RPMI8226 (cell line): ENCODE results near the gene CASKIN1.

ENCODE experiments used
- DNase-seq: peaks from one replicate; pipeline ENCODE4 v3.0.0-alpha.2; 2015

The CASKIN1 gene

DNA sequence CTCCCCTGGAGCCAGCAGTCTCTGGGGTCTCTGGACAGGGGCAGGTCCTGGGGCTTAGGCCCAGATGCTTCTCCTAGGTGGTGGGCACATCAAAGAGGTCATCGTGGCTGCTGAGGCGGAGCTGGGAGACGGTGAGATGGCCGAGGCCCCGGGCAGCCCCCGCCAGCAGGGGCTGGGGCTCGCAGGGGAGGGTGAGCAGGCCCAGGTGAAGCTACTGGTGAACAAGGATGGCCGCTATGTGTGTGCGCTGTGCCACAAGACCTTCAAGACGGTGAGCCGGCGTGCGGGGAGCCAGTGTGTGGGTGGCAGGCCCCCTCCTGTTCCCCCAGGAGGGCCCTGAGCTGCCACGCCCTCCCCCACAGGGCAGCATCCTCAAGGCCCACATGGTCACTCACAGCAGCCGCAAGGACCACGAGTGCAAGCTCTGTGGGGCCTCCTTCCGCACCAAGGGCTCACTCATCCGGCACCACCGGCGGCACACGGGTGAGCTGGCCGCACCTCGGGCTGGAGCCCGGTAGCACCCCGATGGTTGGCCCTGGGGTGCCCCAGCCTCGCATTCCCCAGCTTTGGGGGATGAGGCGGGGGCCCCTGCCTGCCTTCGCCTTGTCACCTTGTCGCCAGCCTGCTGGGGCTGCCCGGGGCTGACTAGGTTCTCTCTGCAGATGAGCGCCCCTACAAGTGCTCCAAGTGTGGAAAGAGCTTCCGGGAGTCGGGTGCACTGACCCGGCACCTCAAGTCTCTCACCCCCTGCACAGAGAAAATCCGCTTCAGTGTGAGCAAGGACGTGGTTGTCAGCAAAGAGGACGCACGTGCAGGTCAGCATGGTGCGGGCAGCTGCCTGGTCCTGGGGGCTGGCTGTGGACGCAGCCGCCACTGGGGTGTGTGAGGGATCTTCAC lies 35.9 kb upstream of the CASKIN1 start:
- no peak for DNase-seq

DNA sequence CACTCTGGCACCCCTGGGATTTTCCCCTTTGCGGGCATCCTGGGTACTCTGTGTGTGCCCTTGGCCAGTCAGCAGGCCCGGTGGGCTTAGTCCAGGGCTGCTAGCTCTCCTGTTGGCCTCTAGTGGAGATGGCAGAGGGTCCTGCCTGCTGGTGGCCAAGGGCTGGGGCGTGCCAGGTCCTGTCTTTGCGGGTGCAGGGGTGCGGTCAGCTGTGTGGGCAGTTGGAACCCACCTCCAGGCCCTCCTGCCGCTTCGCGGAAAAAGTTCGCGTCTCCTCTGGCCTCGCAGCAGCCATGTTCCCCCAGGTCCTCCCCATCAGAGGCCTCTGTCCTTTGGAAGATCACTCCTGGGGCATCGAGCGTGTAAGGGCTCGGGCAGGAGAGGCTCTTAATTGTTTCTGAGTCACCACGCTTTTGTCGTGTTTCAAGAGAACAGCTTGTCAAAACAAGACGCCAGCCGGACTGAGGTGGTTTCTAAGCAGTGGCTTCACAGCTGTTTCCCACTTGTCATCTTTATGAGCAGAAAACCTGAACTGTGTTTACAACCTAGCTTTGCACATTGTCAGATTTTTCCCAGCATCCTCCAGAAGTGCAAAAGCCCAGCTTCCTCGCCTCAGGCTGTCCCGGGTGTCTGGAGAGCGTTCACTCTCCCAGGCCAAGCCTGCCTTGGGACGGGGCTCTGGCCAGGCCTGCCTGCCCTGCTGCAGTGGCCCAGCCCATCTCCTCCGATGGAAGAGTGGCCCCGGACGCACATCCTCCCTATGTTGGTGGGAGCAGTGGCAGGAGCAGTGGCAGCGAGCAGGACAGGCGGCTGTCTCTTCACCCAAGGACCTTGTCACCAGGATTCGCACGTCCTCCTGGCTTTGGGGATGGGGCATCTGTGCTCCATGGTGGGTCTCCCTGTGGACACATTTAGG lies 34.9 kb upstream of the CASKIN1 start:
- no peak for DNase-seq

DNA sequence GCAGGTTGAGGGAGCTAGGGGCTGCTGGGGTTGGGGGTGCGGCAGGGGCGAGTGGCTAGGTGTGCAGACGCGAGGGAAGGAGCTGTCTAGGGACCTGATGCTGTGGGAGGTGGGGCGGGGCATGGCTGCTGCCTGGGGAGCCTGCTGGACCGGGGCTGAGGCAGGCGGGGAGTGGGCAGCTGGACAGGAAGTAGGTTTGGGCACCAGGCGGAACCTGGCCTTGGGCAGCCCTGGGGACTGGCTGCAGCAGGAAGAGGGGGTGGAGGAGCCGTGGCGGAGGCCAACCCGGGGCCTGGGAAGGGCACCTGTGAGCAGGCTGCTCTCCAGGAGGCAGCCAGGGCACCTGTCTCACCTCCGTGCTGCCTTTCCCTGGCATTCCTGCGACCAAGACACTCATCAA lies 34.0 kb upstream of the CASKIN1 start:
- DNase-seq: no peak

DNA sequence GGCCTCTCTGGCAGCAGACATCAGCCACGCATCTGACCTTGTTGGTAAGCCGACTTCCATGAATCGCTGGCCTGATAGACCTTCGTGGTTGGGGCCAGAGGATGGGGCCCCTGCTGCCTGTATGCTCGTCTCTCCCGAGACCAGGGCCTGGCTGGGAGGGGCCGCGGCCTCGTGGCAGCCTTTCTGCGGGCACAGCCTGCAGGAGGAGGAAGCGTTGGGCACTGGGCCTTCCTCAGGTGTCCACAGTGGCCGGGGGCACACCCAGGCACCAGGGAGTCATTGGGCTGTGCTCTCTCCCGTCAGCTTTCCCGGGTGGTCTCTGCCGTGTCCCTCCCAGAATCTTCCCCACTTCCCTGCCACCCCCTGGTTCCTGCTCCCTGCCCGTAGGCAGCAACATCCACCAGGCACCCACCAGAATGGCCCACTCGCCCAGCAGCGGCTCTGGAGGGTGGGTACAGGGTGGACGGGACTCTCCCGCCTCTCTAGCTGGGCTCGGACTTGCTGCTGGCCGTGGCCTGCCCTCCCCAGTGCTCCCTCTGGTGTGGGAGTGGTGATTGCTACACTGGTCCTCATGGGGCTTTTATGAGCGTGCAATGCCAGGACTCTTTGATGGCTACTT lies 33.3 kb upstream of the CASKIN1 start:
- no peak for DNase-seq

DNA sequence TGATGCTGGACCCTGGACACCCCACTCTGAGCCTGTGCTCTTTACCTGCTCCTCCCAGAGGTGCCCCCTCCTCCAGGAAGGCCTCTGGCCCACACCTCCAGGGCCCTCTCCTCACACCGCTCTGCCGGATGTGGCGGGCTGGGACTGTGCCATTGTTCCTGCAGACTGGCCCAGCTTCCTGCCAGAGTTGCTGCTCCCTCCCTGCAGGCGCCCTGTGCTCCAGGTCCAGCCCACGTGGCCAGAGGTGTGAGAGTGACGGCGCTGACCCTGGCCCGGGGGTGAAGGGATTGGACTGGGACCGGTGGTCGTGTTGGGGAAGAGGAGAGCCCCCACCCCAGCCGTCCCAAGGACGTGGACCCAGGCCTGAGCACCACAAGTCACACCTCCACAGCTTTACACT lies 32.7 kb upstream of the CASKIN1 start:
- no peak for DNase-seq

DNA sequence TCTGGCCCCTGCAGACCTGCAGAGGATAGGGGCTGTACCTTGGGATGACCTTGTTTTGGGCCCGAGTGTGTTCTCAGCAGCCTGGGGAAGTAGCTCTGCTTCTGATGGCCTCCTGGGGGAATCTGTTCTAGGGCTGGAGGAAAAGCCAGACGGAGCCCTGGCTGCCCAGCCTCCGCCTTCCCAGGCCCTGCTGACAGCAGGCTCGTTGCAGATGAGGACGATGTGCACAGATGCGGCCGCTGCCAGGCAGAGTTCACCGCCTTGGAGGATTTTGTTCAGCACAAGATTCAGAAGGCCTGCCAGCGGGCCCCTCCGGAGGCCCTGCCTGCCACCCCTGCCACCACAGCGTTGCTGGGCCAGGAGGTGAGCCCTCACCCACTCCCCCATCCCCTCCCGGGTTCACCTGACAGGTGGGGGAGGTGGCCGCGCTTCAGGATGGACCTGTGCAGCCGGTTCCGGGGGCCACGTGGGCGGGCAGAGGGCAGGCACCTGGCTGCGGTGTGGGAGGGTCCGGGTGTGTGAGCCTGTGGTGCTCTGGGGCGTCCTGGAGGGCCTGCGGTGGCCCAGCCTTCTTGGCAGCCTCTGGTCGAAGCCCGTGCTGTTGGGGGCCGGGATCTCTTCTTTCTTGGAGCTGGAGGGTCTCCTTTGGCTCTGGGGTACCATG lies 31.9 kb upstream of the CASKIN1 start:
- no peak for DNase-seq

DNA sequence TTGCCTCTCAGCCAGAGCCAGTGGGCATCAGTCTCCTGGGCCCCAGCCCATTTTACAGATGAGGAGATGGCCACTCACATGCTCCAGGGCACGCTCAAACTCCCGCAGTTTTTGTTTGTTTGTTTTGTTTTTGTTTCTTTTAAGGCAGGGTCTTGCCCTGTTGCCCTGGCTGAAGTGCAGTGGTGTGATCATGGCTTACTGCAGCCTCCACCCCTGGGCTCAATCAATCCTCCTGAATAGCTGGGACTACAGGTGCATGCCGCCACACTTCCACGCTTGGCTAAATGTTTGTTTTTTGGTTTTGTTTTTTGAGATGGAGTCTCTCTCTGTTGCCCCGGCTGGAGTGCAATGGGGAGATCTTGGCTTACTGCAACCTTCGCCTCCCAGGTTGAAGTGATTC lies 30.5 kb upstream of the CASKIN1 start:
- no peak for DNase-seq

DNA sequence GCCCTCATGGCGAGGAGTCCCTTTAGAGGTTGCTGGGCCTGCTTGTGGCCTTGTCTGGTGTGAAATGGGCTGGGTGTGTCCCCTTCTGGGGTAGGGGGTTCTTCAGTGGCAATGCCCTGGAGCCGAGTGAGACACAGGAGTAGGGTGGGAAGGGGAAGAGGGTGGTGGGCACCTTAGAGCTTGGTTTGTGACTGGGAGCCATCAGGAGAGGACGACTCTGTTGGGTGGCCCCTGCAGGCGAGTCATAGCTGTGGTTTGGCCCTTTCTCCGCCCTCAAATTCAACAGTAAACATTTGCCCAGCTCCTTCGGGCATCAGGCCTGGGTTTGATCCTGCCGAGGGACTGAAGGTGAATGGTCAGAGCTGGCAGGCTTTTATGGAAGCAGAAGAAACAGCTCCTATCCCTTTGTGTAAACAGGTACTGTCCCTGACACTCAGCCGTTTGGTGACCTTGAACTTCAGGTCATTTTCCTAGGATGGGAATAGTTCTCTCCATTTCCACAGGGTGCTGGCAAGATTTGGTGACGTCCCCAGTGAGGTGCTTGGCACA lies 29.9 kb upstream of the CASKIN1 start:
- no peak for DNase-seq

DNA sequence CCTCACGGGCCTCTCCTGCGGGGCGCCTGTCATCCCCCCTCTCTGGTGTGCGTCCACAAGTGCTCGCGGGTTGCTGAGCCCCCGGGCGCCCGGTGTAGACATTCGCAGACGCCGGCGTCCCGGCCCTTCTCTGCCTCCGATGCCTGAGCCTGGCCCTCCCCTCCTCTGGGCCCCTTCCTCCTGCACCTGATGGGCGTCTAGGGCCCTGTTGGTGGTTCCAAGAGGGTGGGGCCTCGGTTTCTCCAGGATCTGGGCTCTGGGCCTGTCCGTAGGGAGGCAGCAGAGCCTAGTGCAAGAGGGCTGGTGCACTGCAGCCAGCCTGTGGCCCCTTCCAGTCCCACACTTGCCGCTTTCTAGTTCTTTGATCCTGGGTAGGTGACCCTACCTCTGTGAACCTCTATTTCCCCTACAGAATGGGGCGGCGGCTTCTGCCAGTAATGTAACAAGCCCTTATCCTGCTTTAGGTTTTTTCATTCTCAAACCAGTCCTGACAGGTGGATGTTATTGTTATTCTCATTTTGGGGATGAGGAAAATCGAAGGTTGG lies 27.6 kb upstream of the CASKIN1 start:
- peak; percentile 66 for DNase-seq

DNA sequence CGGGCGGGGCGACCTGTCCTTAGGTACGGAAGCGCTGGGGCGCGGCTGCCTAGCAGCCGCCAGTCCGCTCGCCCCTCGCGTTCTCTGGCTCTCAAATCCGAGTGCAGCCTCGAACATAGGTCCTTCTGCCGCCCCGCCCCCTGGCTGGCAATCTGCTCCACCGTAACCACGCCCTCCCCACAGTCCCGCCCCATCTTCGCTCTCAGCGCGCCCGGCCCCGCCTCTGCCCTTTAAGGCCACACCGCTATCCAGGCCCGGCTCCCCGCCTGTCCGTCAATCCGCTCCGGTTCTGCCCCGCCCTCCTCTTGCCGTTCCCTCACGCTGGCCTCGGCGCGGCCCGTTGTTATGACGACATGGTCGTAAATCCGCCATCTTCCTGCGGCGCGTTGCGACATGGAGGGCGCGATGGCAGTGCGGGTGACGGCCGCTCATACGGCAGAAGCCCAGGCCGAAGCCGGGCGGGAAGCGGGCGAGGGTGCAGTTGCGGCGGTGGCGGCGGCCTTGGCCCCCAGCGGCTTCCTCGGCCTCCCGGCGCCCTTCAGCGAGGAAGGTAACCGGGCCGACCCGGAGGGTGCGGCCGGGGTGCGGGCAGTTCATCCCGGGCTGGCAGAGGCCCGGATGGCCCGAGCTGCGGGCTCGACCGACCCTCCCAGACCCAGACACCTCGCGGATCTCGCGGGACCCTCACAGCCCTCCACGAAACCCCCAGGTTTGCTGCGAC lies 27.0 kb upstream of the CASKIN1 start, which contains the start of gene E4F1:
Gene E4F1 (plus strand): TSS at position 371 of the 721 bp plus-strand sequence. CDS start 23 bp downstream, at position 394.
- DNase-seq: peak; percentile 100

DNA sequence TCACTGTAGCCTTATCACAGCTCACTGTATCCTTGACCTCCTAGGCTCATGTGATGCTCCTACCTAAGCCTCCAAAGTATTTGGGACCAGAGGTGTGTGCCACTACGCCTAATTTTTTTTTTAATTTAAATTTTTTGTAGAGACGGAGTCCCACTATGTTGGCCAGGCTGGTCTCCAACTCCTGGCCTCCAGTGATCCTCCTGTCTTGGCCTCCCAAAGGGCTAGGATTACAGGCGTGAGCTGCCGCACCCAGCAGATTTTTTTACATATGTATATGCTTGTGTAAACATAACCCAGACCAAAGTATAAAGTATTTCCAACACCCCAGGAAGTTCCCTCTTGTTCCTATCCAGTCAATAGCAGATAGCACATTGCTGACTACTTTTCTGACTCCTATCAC lies 19.9 kb upstream of the CASKIN1 start:
- no peak for DNase-seq

DNA sequence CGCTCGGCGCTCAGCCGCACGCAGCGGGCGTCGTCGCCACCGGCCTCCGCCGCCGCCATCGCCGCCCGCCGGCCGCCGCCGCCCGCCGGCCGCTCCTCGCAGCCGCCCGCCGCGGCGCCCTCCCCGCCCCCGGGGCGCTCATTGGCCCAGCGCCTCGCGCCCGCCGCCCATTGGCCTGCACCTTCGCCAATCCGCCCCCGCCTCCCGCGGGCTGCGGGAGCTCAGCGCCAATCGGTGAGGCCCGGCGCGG lies 18.2 kb upstream of the CASKIN1 start, which contains the start of gene PGP:
Gene PGP (minus strand): TSS at position 122 of the 250 bp plus-strand sequence. CDS start 63 bp downstream, at position 59.
- DNase-seq: no peak

DNA sequence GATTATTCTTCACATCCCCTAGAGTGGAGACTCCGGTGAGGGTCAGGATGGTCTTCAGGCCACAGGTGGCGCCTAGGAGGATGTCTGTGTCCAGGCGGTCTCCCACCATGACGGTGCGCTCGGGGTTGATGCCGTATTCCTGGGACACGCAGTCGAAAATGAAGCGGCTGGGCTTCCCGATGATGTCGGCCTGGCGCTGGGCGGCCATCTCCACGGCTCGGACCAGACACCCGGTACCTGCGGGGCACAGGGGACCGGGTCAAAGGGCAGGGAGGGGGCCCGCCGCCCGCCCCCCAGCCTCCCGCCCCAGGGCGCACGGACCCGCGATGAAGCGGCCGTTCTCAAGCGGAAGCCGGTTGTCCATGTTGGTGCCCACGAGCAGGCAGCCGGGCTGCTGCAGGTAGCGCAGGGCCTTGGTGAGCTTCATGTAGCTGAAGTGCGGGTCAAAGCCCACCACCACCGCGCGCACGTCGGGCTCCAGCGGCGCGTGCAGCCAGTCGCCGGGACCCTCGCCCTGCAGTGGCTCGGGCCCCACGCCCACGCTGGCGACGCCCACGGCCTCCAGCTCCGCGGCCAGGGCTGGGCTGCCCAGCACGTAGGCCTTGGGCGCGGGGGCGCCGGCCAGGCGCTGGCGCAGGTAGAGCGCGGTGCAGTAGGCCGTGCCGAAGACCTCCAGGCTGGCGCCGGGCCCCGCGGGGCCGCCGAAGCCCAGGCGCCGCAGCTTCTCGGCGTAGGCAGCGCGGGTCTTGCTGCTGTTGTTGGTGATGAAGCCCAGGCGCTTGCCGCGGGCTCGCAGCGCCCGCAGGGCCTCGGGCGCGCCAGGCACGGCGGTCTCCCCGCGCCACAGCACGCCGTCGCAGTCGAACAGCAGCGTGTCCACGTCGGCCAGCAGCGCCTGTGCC lies 17.7 kb upstream of the CASKIN1 start:
- peak; percentile 54 for DNase-seq

DNA sequence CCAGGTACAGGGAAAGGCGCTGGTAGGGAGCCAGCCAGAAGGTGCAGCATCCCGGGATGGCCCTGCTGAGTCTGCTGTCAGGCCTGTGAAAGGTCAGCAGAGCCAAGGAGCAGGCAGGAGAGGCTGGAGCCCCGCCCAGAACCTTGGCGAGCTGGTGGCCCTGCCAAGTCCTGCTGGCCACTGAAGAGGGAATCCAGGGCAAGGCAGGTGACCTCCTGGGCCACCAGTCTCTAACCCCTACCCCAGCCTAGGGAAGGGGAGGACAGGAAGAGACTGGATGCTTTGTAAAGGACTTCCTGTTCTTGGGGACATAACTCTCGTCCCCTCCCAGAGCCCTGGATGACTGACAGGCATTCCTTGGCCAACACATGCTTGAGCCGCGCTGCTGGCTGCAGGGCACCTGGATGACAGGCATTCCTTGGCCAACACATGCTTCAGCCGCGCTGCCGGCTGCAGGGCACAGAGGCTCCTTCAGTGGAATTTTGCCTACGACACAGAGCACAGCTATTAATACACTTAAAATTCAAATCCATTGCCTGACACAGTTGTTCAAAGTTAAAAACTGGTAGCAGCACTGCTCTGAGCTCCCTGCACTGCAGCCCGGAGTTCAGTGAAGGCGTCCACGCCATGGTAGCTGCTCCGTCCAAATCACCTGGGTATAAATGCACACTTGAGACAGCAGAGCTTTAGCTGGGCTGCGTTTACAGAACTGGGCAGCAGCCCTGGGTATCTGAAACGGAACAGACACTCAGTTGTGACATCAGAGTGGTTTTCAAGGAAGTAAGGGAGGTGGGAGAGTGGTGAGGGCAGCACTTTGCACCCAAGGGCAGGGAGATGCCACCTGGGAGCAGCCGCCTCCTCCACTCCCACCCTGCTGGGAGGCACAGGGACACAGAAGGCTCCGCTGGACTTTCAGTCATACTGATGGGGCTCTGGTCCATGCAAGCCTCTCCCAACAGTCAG lies 16.2 kb upstream of the CASKIN1 start:
- peak; percentile 32 for DNase-seq

DNA sequence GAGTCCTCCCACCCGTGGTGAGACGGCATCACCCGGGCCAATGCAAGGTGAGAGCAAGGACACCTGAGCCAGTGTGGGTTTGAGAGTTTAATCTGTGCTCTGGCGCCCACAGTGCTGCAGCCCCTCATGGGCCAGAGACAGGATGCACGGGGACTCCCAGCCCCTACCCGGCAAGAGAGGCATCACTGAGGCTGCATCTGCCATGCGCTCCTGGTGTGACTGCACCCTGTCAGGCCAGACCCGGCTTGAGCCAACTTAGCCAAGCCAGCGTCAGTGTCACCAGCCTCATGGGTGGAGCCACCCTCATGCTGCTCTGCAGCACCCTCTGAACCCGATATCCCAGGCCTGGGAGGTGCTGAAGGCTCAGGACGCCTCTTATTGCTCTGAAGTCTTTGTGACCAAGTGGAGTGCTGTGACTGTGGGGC lies 15.5 kb upstream of the CASKIN1 start:
- no peak for DNase-seq

DNA sequence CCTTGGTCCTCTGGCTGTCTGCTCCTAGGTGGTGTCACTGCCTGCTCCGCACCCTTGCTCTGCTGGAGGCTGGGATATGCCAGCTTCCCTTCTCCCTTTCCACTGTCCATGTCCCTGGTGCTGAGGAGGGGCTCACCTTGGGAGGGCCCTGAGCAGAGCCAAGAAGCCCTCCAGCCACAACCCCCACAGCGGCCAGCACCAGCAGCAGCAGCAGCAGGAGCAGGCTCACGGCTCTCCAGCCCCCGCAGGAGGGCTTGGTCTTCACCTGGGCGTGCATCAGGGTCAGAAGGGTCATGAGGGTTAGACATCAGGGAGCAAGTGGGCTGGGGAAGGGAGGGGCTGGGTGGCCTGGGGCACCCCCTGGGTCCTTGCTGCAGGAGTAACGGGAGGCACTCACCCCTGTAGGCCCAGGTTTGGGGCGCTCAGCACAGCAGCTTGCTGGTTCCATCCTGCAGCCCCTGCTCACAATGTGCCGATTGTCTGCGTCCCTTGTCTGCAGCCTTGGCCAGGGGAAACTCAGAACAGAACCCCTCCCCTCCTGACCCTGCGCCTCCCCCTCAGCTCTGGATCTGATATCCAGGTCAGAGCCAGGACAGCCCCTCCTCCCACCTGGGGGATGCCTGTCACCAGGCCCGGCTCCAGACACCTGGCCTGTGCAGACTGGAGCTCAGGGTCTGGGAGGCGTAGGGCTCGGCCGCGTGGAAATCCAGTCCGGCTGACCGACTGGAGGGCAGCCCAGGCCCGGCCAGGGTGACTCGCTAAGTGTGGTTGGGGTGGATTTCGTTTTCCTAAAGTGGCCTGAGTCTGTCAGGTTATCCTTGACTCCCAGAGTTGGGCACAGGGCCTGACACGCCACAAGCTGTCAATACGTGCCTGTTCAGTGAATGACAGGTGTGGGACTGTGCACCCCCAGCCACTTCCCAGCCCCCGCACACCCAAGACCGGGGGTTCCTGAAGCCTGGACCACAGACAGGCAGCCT lies 14.3 kb upstream of the CASKIN1 start, which contains the start of gene BRICD5:
Gene BRICD5 (minus strand): TSS at position 478 of the 980 bp plus-strand sequence. CDS start 30 bp downstream, at position 448.
- no peak for DNase-seq

DNA sequence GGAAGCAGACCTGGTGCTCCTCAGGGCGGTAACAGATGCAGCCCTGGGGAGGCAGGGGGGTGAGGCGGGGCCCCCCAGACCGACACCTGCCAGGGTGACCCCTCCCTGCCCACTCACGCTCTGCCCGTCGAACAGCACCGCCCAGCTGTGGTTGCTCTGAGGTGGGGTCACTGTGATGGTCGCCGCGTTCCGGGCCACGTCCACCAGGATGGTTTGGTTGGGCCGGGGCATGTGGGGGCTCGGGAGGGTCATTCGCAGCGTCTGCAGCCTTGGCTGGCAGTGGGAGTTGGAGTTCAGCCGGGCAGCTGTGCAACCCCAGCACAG lies 13.6 kb upstream of the CASKIN1 start:
- DNase-seq: no peak
